GM23248 (cell line): Measurements from ENCODE around the gene PRR5L.

ENCODE experiments used
- EZH2 ChIP-seq: fragments of 200-600 bp; sonication (generic); IDR thresholded peaks from 2 replicates; pipeline ENCODE4 v1.6.1; 2018; ENCODE audit warnings: antibody characterized with exemption, mild to moderate bottlenecking; ENCODE audit not compliant: insufficient read depth, poor library complexity, severe bottlenecking
- EZH2phosphoT487 ChIP-seq: fragments of 200-600 bp; sonication (generic); IDR thresholded peaks from 2 replicates; pipeline ENCODE4 v1.6.1; 2018; ENCODE audit warnings: antibody characterized with exemption, moderate library complexity, mild to moderate bottlenecking, low read depth; ENCODE audit not compliant: insufficient read depth

- no peak for TF ChIP-seq EZH2
- no peak for TF ChIP-seq EZH2phosphoT487
Observed at GRCh38 chr11:36432738-36433137, 136.7 kb downstream of the PRR5L start.
